IMR-90 (cell line): ENCODE data around the gene FAM81A. TPM values are rescaled to one million over a fixed set of nuclear protein-coding genes. Genes with fewer than 3 reads are reported as not detected.

Experiments
- ATAC-seq: fragments of 200-7000 bp; cut with Tn5 transposase; 2 replicates; pipeline ENCODE4 v1.9.1; 2020; ENCODE audit warnings: low read depth, mild to moderate bottlenecking, moderate library complexity
- BruUV-seq: library from RNA; stranded (reverse); fragments of 400-500 nt; replicated peaks from 2 replicates; lab custom pipeline; 2021; lab: Mats Ljungman, UMichigan
- CTCF ChIA-PET: fragments of 300-600 bp; formaldehyde crosslinking; extraction: SDS; loops from one replicate; lab custom pipeline; 2021; ENCODE audit warnings: antibody characterized with exemption; lab: Yijun Ruan, JAX
- POLR2A ChIA-PET: fragments of 300-600 bp; sonication (Branson Sonifier 250); formaldehyde crosslinking; loops from one replicate; lab custom pipeline; 2022; ENCODE audit warnings: antibody characterized with exemption; ENCODE audit not compliant: unreplicated experiment; lab: Charles Lee
- DNase-seq: peaks from one replicate; pipeline ENCODE4 v3.0.0; 2013
- H2AFZ ChIP-seq: replicated peaks from 2 replicates; pipeline ENCODE3; 2013; ENCODE audit warnings: low read length, mild to moderate bottlenecking; ENCODE audit not compliant: poor library complexity
- H2AK5ac ChIP-seq: 2 replicates; pipeline ENCODE4 v1.6.1; 2013; ENCODE audit warnings: low read depth, low read length, inconsistent platforms
- H2AK9ac ChIP-seq: replicated peaks from 2 replicates; pipeline ENCODE3; 2013; ENCODE audit warnings: mild to moderate bottlenecking, low read depth, low read length, moderate library complexity; ENCODE audit not compliant: poor library complexity
- H2BK120ac ChIP-seq: 2 replicates; pipeline ENCODE4 v1.6.1; 2013; ENCODE audit warnings: low read depth, low read length, inconsistent platforms
- H2BK15ac ChIP-seq: 3 replicates; pipeline ENCODE4 v1.6.1; 2013; ENCODE audit warnings: low read depth, low read length, inconsistent platforms
- H2BK20ac ChIP-seq: 2 replicates; pipeline ENCODE4 v1.6.1; 2013; ENCODE audit warnings: low read depth, mild to moderate bottlenecking, inconsistent platforms, low read length, moderate library complexity
- H2BK5ac ChIP-seq: 2 replicates; pipeline ENCODE4 v1.6.1; 2013; ENCODE audit warnings: mild to moderate bottlenecking, low read depth, low read length, inconsistent platforms; ENCODE audit not compliant: poor library complexity, severe bottlenecking
- H3K14ac ChIP-seq: replicated peaks from 2 replicates; pipeline ENCODE4 v1.6.1; 2013; ENCODE audit warnings: low read depth, low read length, inconsistent platforms
- H3K18ac ChIP-seq: 2 replicates; pipeline ENCODE4 v1.6.1; 2013; ENCODE audit warnings: low read depth, low read length, control low read depth
- H3K23ac ChIP-seq: 2 replicates; pipeline ENCODE4 v1.6.1; 2013; ENCODE audit warnings: low read depth, low read length, inconsistent platforms
- H3K27ac ChIP-seq: 2 replicates; pipeline ENCODE4 v1.5.1; 2013; ENCODE audit warnings: mild to moderate bottlenecking, control low read depth, low read length; ENCODE audit not compliant: insufficient read depth
- H3K27me3 ChIP-seq: 2 replicates; pipeline ENCODE4 v1.6.1; 2013; ENCODE audit warnings: low read length; ENCODE audit not compliant: control insufficient read depth, insufficient read depth
- H3K36me3 ChIP-seq: 2 replicates; pipeline ENCODE4 v1.6.1; 2013; ENCODE audit warnings: low read length, mixed read lengths; ENCODE audit not compliant: control insufficient read depth, insufficient read depth
- H3K4ac ChIP-seq: 2 replicates; pipeline ENCODE4 v1.6.1; 2013; ENCODE audit warnings: low read depth, low read length, inconsistent platforms
- H3K4me1 ChIP-seq: 2 replicates; pipeline ENCODE4 v1.6.1; 2013; ENCODE audit warnings: low read length, mixed read lengths; ENCODE audit not compliant: control insufficient read depth, insufficient read depth
- H3K4me2 ChIP-seq: 2 replicates; pipeline ENCODE4 v1.6.1; 2013; ENCODE audit warnings: low read depth, mild to moderate bottlenecking, control low read depth, low read length, moderate library complexity
- H3K4me3 ChIP-seq: 2 replicates; pipeline ENCODE4 v1.5.1; 2013; ENCODE audit warnings: low read depth, mild to moderate bottlenecking, control low read depth, low read length, moderate library complexity; ENCODE audit not compliant: insufficient read depth
- H3K56ac ChIP-seq: 2 replicates; pipeline ENCODE4 v1.6.1; 2013; ENCODE audit warnings: low read length, inconsistent platforms; ENCODE audit not compliant: insufficient read depth; ENCODE audit errors: extremely low read depth
- H3K79me1 ChIP-seq, 2 experiments: 2 replicates each; pipeline ENCODE4 v1.6.1; 2013; ENCODE audit warnings: low read length in 2 of 2, inconsistent platforms in 1 of 2, low read depth in 1 of 2
- H3K9ac ChIP-seq: 2 replicates; pipeline ENCODE4 v1.6.1; 2013; ENCODE audit warnings: low read depth, low read length, control low read depth
- H3K9me1 ChIP-seq: 2 replicates; pipeline ENCODE4 v1.6.1; 2013; ENCODE audit warnings: low read length, inconsistent platforms; ENCODE audit not compliant: insufficient read depth
- H3K9me3 ChIP-seq: 2 replicates; pipeline ENCODE4 v1.6.1; 2013; ENCODE audit warnings: low read length; ENCODE audit not compliant: control insufficient read depth, insufficient read depth
- H4K20me1 ChIP-seq: 2 replicates; pipeline ENCODE4 v1.6.1; 2013; ENCODE audit warnings: low read length, inconsistent platforms; ENCODE audit not compliant: insufficient read depth
- H4K5ac ChIP-seq: 2 replicates; pipeline ENCODE4 v1.6.1; 2013; ENCODE audit warnings: mild to moderate bottlenecking, low read depth, low read length, control low read depth
- H4K8ac ChIP-seq, 2 experiments: 2 replicates each; pipeline ENCODE4 v1.6.1; 2013; ENCODE audit warnings: low read depth in 2 of 2, low read length in 2 of 2, control low read depth in 1 of 2, inconsistent platforms in 1 of 2
- H4K91ac ChIP-seq: 2 replicates; pipeline ENCODE4 v1.6.1; 2013; ENCODE audit warnings: low read depth, low read length, inconsistent platforms; ENCODE audit not compliant: insufficient read depth
- CEBPB ChIP-seq: IDR thresholded peaks from 2 replicates; pipeline ENCODE4 v1.6.1; 2012; ENCODE audit warnings: low read depth, low read length, improper control_type of control experiment
- CHD1 ChIP-seq: IDR thresholded peaks from 2 replicates; pipeline ENCODE4 v1.6.1; 2012; ENCODE audit warnings: low read depth, low read length, improper control_type of control experiment
- FOS ChIP-seq: fragments of 150-350 bp; IDR thresholded peaks from 2 replicates; pipeline ENCODE4 v1.6.1; 2016; ENCODE audit warnings: low read depth, low read length
- MAFK ChIP-seq: IDR thresholded peaks from 2 replicates; pipeline ENCODE4 v1.6.1; 2012; ENCODE audit warnings: low read depth, low read length, improper control_type of control experiment
- MXI1 ChIP-seq: IDR thresholded peaks from 2 replicates; pipeline ENCODE4 v1.6.1; 2012; ENCODE audit warnings: low read depth, mild to moderate bottlenecking, low read length, moderate library complexity, borderline replicate concordance
- SMC3 ChIP-seq: fragments of 150-350 bp; IDR thresholded peaks from 2 replicates; pipeline ENCODE4 v1.6.1; 2016; ENCODE audit warnings: low read depth, mild to moderate bottlenecking, antibody characterized with exemption, low read length, moderate library complexity
- USF2 ChIP-seq: fragments of 150-350 bp; IDR thresholded peaks from 2 replicates; pipeline ENCODE4 v1.6.1; 2017; ENCODE audit warnings: mild to moderate bottlenecking, antibody characterized with exemption, low read length, low read depth
- WGBS, 2 experiments: methylation state at CpG; one replicate each; pipeline versions ENCODE4 v1.1.5 to v1.1.7; 2013; ENCODE audit warnings: missing lambda C conversion rate in 2 of 2; ENCODE audit not compliant: insufficient read length in 1 of 2; ENCODE audit errors: extremely low coverage in 2 of 2; 5-methylcytosine and 5-hydroxymethylcytosine counted together
- dilution Hi-C: fragments of 300-500 bp; cut with HindIII; formaldehyde crosslinking; loops from one replicate; pipeline ENCODE4 v1.14.3; 2018; ENCODE audit warnings: low sequenced_read_pairs; ENCODE audit not compliant: unreplicated experiment
- in situ Hi-C: fragments of 300-500 bp; cut with MboI; formaldehyde crosslinking; loops from 3 replicates; pipeline ENCODE4 v1.14.3; 2019; ENCODE audit warnings: low sequenced_read_pairs, inconsistent platforms, mixed read lengths
- intact Hi-C: fragments of 100-400 bp; cut with micrococcal nuclease; formaldehyde crosslinking; loops from 2 replicates; pipeline ENCODE4 v1.10.0; 2022
- polyA plus RNA-seq, 3 experiments: library from polyadenylated mRNA; depleted of rRNA; stranded (reverse); fragments of >200 nt; gene quantifications; 2 replicates each; pipeline ENCODE4 v1.2.3, GENCODE V29; 2012; ENCODE audit warnings: low replicate concordance in 1 of 3
- total RNA-seq: library from RNA; depleted of rRNA; stranded (reverse); fragments of >200 nt; gene quantifications from 2 replicates; pipeline ENCODE4 v1.2.3, GENCODE V29; 2012
- TF ChIP-seq, protein P1 (sequence below): conservative IDR thresholded peaks from 2 replicates; pipeline ENCODE4 v1.5.1; 2012; ENCODE audit warnings: mild to moderate bottlenecking, low read depth, low read length, improper control_type of control experiment
- TF ChIP-seq, protein P2 (sequence below): fragments of 150-350 bp; IDR thresholded peaks from 2 replicates; pipeline ENCODE4 v1.6.1; 2016; ENCODE audit warnings: low read depth, mild to moderate bottlenecking, low read length, moderate library complexity, borderline replicate concordance

FAM81A gene
- total and polyA plus RNA-seq, 2 of the 4 experiments (the other 2 are of a cell fraction) = not detected

DNA sequence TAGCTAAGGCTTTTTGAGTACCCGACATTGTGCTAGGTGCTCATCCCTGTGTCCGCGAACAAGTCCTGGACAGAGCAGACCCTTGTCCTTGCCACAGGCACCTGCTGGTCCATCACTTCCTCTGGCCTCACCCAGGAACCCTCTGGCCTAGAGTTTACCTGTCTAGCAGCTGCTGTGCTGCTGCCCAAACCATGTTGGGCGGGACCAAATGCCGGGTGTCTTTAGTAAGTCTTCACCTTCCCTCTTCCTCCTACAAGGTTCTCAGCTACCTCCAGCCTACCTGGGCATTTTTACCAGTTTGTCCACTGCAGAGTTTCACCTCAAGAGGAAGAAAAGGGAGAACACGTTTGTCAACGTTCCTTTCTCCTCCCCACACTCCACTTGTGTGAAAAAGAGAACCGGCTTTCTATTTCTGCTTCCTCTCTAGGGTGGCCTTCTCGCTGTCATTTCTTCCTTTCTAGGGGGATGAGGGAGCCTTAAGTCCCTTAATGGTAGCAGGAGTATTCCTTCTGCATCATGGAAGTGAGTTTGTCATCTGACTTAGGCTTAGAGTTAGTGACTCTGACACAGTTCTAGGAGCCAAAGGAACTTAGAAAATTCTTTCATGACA is 93.2 kb downstream of the FAM81A start:
- H3K56ac ChIP-seq = no peak overlapping the region
- H2BK5ac ChIP-seq = no peak overlapping the region
- intact Hi-C loops (loop anchor here (5.0 to 10.0 kb wide), 2 partner anchors 111 to 794 kb away; no protein-coding TSS in a partner anchor), dilution Hi-C loops (no loop called here), in situ Hi-C loops (no loop called here)
- H2BK15ac ChIP-seq = no peak overlapping the region
- ATAC-seq (no peak), DNase-seq (no peak)
- H3K4me1 ChIP-seq = no peaks in the 10 kb centered on the region
- POLR2A ChIA-PET = no interaction called here
- no peak overlapping the region for H3K4me3 ChIP-seq
- no peak overlapping the region for H2BK20ac ChIP-seq
- H3K36me3 ChIP-seq = no peaks in the 10 kb centered on the region
- H4K8ac ChIP-seq = no peak overlapping the region
- CTCF ChIA-PET = no interaction called here
- H3K14ac ChIP-seq = no peak overlapping the region
- H4K5ac ChIP-seq = no peak overlapping the region
- H2BK120ac ChIP-seq = no peak overlapping the region
- peaks cover 4% of the 10 kb centered on the region; the same call in 1 of the 2 replicates for H3K27me3 ChIP-seq
- no peak overlapping the region for H2AK9ac ChIP-seq
- no peak overlapping the region for H2AK5ac ChIP-seq
- no peak overlapping the region for H3K9ac ChIP-seq
- no peak overlapping the region for H3K4ac ChIP-seq
- H4K20me1 ChIP-seq = no peaks in the 10 kb centered on the region
- H3K27ac ChIP-seq = no peak overlapping the region
- H3K4me2 ChIP-seq = no peak overlapping the region
- no peaks in the 10 kb centered on the region for H3K9me3 ChIP-seq
- BruUV-seq = no TSS peak
- no peaks in the 10 kb centered on the region for H3K9me1 ChIP-seq
- H3K23ac ChIP-seq = no peak overlapping the region
- H4K91ac ChIP-seq = no peak overlapping the region
- WGBS, 2 experiments = 100% methylated on average over 2 of the region's 9 CpGs; no CpG with 5 or more reads in 1 of the 2 experiments
- TF ChIP-seq CEBPB = no peak
- TF ChIP-seq, protein P1, sequence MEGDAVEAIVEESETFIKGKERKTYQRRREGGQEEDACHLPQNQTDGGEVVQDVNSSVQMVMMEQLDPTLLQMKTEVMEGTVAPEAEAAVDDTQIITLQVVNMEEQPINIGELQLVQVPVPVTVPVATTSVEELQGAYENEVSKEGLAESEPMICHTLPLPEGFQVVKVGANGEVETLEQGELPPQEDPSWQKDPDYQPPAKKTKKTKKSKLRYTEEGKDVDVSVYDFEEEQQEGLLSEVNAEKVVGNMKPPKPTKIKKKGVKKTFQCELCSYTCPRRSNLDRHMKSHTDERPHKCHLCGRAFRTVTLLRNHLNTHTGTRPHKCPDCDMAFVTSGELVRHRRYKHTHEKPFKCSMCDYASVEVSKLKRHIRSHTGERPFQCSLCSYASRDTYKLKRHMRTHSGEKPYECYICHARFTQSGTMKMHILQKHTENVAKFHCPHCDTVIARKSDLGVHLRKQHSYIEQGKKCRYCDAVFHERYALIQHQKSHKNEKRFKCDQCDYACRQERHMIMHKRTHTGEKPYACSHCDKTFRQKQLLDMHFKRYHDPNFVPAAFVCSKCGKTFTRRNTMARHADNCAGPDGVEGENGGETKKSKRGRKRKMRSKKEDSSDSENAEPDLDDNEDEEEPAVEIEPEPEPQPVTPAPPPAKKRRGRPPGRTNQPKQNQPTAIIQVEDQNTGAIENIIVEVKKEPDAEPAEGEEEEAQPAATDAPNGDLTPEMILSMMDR = no peak
- no peak for TF ChIP-seq SMC3
- TF ChIP-seq MXI1 = no peak
- TF ChIP-seq USF2 = no peak
- TF ChIP-seq FOS = no peak
- TF ChIP-seq MAFK = no peak
- no peak for TF ChIP-seq CHD1
- TF ChIP-seq, protein P2, sequence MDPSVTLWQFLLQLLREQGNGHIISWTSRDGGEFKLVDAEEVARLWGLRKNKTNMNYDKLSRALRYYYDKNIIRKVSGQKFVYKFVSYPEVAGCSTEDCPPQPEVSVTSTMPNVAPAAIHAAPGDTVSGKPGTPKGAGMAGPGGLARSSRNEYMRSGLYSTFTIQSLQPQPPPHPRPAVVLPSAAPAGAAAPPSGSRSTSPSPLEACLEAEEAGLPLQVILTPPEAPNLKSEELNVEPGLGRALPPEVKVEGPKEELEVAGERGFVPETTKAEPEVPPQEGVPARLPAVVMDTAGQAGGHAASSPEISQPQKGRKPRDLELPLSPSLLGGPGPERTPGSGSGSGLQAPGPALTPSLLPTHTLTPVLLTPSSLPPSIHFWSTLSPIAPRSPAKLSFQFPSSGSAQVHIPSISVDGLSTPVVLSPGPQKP = no peak
- H3K18ac ChIP-seq = no peak overlapping the region
- H3K79me1 ChIP-seq = no peaks in the 10 kb centered on the region
- no peak overlapping the region for H2AFZ ChIP-seq
